Measurements from ENCODE around the gene CAMKK2.
"Not testable (repeated sequence)": the region's sequence is repeated elsewhere in the genome, so short reads cannot be mapped to it uniquely, and the experiment has no call there.

The CAMKK2 gene

DNA sequence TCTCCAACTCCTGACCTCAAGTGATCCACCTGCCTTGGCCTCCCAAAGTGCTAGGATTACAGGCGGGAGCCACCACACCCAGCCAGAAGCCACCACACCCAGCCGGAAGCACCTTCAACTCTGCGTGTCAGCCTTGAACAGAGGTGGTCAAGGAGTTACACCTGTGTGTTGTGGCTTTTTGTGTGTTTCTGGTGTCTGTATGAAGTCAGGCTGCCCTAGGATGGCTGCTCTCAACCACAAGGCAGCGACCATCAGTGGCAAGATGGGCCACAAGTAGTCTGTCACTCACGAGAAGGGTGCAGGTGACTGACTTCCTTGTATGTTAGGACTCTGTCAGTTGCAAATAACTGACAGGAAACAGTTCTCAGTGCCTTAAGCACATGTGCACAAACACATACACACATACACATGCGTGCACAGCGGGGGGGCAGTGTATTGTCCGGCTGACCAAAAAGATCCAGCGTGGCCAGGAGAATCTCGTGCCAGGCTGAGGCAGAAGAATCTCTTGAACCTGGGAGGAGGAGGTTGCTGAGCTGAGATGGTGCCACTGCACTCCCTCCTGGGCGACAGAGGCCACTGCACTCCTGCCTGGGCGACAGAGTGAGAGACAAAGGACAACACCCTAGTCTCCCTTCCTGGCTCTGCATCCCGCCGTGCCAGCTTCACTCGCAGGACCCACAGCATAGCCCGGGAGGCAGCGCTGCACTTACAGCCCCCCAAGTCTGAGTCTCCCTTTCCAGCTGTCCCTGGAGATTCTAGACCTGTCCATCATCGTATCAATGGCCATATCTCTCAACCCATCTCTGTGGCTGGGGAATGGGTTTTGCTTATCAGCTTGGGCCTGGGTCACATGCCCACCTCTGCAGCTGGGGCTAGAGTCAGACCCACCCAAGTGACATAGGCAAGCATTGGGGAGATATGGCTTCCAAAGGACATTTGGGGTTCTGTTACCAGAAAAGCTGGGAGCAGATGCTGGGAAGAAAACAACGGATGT is 72.9 kb downstream of the CAMKK2 start:
- DNase-seq (ENCODE audit: low spot score) = peak; percentile 57

DNA sequence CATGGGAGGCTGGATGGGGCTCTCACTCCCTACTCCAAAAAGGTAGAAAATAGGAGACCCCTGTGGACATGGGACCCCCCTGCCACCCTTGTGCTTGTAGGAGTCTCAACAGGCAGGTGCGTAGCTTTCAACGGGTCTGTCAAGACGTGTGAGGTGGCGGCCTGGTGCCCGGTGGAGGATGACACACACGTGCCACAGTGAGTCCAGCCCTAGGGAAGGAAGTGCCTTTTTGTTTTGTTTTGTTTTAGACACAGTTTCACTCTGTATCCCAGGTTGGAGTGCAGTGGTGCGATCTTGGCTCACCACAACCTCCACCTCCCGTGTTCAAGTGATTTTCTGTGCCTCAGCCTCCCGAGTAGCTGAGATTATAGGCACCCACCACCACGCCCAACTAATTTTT is 73.7 kb downstream of the CAMKK2 start:
- no peak for DNase-seq (ENCODE audit: low spot score)

DNA sequence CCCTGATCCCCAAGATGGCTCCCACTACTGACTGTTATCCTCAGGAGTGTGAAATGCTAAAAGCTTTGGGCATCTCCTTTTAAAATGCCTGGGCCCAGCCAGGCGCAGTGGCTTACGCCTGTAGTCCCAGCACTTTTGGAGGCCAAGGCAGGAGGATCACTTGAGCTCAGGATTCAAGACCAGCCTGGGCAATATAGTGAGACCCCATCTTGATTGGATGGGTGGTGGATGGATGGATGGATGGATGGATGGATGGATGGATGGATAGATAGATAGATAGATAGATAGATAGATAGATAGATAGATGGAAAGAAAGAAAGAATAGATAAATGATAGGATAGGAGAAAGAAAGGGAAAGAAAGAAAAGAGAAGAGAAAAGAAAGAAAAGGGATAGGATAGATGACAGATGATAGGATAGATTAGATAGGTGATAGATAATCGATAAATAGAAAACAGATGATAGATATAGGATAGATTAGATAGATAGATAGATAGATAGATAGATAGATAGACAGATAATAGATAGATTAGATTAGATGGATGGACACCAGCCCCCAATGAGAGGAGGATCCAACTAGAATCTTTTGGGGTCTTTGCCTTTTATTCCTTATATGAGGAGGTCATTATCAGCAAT is 77.0 kb downstream of the CAMKK2 start:
- no peak for DNase-seq (ENCODE audit: low spot score)

DNA sequence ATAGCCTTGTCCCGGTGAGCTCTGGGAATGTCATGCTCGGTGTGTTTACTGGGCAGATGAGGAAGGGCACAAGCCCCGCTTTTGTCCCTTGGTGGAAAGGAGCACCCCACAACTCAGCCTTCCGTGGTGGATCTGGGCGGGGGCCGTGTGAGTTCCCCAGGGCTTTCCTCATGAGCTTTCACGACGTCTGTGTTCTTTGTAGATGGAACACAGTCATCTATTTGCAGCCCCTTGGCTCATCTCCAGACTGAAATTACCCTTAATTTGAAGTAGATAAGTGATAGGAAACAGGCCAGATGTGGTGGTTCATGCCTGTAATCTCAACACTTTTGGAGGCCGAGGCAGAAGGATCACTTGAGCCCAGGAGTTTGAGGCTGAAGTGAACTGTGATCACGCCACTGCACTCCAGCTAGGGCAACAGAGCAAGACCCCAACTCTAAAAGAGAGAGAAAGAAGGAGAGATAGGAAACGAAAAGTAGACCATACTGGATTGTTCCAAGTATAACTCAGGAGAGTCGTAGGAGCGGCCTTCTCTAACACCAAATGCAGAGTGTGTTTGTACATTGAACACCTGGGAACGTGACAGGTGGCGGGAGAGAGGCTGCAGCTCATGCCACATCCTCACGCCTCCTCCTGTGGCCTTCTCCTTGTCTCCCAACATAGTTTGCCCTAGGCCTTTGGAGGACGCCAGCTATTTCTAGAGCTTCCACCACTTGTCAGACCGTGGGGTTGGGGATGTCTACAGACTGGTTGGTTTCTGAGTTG is 77.7 kb downstream of the CAMKK2 start:
- DNase-seq (ENCODE audit: low spot score) = no peak

DNA sequence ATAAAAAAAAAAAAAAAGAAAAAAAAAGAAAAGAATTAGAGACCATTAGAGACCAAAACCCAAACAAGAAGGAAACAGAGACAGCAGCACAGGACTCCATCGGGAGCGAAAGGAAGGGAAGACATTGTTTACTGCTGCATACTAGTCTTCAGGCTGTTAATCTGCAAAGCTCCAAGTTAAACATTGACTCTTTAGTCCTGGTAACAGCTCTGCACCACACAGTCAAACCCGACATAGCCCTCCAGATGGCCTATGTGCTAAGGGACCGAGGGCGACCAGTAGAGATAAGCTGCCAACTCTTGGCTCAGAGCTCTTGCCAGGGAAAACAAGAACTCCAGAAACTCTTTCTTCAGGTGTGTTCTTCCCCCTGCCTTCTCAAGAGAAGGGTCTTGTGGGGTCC is 78.7 kb downstream of the CAMKK2 start:
- DNase-seq (ENCODE audit: low spot score) = no peak

DNA sequence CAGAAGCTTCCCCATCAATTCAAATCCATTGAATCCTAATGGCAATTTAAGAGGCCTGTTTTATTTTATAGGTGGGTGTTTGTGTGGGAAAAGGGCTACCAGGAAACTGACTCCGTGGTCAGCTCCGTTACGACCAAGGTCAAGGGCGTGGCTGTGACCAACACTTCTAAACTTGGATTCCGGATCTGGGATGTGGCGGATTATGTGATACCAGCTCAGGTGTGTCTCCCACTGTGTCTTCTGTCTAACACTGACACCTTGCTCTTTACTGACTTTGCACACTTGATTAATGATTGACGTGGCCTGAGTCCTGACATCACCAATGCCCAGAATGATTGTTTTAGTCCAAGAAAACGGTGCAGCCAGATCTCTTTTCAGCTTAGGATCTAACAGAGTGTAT is 79.4 kb downstream of the CAMKK2 start:
- DNase-seq (ENCODE audit: low spot score) = no peak

DNA sequence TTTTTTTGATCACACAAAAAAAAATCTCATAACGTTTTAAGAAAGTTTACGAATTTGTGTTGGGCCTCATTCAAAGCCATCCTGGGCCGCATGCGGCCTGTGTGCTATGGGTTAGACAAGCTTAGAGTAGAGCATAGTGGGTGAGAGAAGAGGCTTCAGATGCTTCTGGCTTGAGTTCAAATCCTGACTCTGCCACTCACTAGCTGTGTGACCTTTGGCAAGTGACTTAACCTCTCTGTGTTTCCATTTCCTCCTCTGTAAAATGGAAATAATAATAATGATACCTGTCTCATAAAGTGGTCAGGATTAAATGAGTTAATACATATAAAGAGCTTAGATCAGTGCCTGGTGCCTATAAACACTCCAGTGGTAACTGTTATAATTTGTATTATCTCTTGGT is 80.4 kb downstream of the CAMKK2 start:
- DNase-seq (ENCODE audit: low spot score) = no peak

DNA sequence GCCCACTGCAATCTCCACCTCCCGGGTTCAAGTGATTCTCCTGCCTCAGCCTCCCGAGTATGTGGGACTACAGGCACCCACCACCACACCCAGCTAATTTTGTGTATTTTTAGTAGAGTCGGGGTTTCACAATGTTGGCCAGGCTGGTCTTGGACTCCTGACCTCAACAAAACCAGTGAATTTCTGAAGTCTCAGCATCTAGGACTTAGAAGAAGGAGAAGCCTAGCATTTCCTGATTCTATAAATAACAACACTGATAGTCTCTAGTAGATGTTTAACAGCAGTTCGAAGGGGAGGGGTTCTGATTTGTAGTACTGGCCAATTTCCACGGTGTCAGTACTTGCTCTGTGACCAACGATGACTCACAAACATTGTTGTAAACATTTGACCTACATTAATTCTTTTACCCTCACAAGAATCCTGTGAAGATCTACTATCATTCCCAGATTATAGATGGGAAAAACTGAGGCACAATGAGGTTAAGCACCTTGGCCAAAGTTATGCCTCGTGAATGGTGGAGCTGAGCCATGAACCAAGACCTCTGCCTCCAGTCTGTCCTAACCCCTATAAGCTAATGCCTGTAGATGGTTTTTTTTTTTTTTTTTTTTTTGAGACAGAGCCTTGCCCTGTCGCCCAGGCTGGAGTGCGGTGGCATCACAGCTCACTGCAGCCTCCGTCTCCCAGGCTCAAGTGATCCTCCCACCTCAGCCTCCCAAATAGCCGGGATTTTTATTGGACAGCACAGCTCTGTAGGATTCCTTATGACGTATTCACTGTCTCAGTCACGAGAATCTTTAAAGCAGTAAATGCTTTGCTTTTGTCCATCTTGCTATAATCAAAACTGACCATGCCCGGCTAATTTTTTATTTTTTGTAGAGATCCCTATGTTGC is 81.4 kb downstream of the CAMKK2 start:
- no peak for DNase-seq (ENCODE audit: low spot score)

DNA sequence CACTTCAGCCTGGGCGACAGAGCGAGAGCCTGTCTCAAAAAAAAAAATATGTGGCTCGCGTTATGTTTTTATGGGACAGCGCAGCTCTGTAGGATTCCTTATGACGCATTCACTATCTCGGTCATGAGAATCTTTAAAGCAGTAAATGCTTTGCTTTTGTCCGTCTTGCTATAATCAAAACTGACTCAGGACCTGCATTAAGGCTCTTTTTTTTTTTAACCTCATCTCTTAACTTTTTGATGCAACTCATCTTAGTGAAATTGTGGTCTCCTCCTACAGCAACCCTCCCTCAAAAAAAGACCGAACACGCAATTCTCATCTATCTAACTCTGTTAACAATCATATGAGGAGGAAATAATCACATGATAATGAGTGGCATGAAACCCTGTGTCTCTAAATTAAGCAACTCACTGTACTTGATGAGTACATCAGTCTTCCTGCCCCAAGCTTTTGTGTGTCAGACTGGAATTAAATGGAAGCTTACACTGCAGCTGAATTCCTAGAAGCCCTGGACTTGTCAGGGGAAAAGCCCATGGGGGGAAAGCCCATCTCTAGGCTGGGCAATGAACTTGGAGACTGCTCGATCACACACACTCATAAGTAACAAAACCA is 82.2 kb downstream of the CAMKK2 start:
- no peak for DNase-seq (ENCODE audit: low spot score)

DNA sequence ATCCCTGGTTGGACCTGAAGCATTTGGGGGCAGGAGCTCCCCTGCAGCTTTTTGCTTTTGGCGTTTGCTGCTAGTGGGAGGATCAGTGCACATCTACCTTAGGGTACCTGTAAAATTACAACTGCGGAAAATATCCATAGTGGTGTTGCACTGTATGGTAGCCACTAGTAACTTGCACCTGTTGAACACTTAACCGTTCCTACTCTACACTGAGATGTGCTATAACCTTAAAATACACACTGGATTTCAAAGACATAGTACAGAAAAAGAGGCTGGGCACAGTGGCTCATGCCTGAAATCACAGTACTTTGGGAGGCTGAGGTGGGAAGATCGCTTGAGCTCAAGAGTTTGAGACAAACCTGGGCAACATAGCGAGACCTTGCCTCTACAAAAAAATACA is 83.6 kb downstream of the CAMKK2 start:
- no peak for DNase-seq (ENCODE audit: low spot score)

DNA sequence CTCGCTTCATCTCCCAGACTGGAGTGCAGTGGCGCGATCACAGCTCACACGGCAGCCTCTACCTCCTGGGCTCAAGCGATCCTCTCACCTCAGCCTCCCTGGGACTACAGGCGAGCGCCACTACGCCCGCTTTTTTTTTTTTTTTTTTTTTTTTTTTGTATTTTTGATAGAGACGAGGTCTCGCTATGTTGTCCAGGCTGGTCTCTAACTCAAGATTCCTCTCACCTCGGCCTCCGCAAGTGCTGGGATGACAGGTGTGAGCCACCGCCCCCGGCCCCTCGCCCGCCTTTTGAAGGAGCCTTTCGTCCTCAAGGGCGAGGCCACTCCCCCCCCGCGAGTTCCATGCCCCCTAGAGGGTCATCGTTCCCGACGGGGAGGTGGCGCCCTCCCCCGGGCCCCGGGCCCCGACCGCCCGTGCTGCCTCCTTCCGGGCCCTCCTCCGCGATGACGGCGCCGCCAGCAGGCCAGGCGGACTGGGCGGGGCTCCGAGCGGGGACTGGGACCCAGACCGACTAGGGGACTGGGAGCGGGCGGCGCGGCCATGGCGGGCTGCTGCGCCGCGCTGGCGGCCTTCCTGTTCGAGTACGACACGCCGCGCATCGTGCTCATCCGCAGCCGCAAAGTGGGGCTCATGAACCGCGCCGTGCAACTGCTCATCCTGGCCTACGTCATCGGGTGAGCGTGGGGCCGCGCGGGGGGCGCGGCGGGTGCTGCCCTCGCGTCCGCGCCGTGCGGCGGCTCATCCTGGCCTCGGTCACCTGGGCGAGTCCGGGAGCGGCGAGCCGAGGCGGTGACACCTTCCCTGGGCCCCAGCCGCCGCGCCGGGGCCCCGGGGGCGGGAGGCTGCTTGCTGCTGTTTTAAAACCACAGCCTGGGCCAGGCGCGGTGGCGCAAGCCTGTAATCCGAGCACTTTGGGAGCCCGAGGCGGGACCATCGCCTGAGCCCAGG is 86.6 kb downstream of the CAMKK2 start, which contains the start of gene P2RX4:
TSS of gene P2RX4 (plus strand) at position 506 of the 949 bp plus-strand sequence. CDS start at position 542, 36 bp downstream.
- DNase-seq (ENCODE audit: low spot score) = peak; percentile 85

DNA sequence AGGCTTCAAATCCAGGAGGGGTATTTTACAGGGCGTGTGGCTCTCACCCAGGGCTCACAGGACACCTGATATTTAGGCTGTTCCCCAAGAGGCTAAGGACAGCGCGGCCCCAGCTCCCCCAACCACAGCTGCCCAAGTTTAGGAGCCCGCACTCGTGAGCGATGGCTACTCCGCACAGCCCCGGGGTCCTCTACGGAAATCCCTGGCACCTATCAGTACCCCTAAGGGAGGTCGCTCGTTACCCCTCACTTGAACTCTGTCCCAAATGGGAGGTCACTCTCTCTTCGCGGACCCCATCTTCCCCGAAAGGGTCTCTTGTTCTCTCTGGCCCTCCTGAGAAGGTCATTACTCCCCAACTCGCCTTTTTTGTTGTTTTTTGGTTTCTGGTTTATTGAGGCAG is 87.3 kb downstream of the CAMKK2 start:
- DNase-seq (ENCODE audit: low spot score) = no peak

DNA sequence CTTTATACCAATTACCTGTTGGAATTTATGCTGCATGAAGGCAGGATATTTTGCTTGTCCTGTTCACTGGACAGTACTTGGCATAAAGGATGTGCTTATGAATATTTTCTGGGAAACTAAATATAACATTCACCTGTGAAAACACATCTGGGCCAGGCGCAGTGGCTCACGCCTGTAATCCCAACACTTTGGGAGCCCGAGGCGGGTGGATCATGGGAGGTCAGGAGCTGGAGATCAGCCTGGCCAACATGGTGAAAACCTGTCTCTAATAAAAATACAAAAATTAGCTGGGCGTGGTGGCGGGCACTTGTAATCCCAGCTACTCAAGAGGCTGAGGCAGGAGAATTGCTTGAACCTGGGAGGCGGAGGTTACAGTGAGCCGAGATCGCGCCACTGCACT is 87.9 kb downstream of the CAMKK2 start:
- not testable (repeated sequence) for DNase-seq (ENCODE audit: low spot score)

DNA sequence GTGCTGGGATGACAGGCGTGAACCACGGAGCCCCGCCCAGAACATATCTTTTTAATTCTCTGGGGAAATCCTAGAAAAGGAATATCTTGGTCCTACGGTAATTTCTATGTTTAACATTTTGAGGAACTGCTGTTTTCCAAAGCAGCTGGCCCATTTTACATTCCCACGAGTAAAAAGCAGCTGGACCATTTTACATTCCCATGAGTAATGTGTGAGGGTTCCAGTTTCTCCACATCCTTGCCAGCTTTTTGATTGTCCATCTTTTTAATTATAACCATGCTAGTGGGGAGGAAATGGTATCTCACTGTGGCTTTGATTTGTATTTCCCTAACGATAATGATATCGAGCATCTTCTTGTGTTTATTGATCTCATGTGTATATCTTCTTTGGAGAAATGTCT is 91.0 kb downstream of the CAMKK2 start:
- no peak for DNase-seq (ENCODE audit: low spot score)

DNA sequence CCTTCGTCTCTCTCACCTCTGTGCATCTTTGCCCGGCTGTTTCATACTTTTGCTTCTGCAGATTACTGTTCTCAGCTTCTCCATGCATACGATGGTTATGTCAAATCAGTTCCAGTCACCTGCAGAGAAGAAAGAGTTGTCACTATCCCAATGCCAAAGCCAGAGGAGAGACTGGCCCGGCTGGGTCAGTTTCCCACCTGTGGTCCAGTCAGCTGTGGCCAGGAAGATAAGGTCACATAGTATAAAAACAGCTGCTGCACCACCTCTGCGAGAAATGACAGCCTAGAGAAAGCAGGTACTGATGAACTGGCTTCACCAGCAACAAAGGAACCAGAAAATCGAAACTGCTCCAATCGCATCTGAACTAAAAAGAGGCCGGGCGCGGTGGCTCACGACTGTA is 93.0 kb downstream of the CAMKK2 start:
- no peak for DNase-seq (ENCODE audit: low spot score)

DNA sequence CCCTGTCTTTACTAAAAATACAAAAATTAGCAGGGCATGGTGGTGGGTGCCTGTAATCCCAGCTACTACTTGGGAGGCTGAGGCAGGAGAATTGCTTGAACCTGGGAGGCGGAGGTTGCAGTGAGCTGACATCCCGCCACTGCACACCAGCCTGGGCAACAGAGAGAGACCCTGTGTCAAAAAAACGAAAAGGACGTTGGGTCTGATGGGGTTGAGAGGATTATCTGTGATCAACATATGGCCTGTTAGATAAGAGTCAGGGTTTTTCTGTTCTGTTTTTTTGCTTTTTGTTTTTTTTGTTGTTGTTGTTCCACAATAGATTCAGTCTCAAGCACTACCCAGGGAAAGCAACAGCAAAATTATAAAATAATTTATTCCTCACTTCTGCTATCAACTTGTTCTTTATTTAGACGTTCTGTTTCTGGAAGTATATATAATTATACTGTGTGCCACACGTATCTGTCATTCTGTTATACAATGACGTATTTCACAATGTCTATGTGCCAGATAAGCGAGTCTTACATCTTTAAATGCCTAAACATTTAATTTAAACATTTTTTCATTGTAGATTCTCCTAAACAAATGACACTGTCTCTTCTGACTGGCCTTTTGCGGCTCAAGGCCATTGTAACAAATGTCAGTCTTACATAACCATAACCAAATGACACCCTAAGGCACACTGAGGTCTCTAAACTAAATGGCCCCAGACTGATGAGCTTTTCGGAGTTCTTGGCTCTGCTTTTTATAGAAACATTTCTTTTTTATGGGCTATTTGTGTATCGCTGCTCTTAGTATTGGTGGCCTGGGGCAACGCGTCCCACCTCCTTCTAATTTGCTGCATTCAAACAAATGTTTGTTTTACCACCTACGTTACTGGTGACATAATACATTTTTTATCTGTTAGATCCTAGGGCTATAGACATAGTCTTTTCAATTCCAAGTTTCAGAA is 93.8 kb downstream of the CAMKK2 start:
- no peak for DNase-seq (ENCODE audit: low spot score)

DNA sequence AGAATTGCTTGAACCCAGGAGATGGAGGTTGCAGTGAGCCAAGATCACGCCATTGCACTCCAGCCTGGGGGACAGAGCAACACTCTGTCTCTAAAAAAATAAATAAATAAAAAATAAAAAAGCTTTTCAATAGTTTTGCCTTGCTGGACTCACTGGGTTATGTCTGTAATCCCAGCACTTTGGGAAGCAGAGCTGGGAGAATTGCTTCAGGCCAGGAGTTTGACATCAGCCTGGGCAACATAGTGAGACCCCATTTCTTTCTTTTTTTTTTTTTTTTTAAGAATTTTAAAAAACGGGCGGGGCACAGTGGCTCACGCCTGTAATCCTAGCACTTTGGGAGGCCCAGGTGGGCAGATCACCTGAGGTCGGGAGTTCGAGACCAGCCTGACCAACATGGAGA is 95.4 kb downstream of the CAMKK2 start:
- not testable (repeated sequence) for DNase-seq (ENCODE audit: low spot score)

DNA sequence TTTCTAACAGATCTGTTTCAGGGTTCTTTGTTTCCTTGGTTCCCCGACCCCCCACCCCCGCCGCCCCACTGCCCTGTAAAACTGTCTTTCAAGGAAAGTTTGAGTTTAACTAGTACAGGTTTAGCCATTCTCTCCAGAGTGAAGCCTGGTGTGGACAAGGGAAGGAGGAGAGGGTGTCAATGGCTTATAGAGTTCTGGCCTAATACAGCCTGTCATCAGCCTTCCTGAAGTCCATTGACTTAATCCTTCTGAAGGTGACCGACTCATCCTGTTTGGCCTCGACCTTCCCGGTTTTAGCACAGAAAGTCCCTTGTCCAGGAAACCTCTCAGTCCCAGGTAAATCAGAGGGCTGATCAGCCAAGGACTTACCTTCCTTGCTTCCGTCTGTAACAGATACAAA is 97.6 kb downstream of the CAMKK2 start:
- no peak for DNase-seq (ENCODE audit: low spot score)

DNA sequence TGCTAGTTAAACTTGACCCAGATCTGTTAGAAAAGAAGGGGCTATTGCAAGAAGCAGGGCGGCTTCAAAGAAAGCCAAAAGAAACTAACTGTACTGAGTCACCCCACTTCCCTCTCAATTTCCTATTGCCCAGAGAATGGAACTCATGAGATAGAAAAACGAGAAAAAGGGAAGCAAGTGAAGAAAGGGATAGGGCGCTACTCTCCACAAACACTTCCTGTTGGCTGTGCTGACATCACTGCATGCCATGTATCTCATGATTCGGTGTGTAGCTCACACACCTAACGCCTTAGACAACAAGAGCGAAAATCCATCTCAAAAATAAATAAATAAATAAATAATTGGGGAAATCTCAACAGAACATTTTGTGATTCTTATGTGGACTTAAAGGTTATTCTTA is 99.6 kb downstream of the CAMKK2 start:
- DNase-seq (ENCODE audit: low spot score) = no peak

Measured in CD4-positive, alpha-beta T cell treated with Interleukin-6 at 100 ng/mL for 8 hours (primary cell).